ENCODE data around the gene FAM240B. TPM values are rescaled to one million over a fixed set of nuclear protein-coding genes. Genes with fewer than 3 reads are reported as not detected.

The FAM240B gene
- total RNA-seq, 2 experiments from 2014 or later: not detected

- POLR2A ChIA-PET: no interaction called here
- no peaks in the 10 kb centered on the region for H3K27me3 Mint-ChIP-seq (ENCODE audit: low read depth)
These were observed 13.0 kb upstream of the FAM240B start for GRCh38 chr9:38732885-38733284.

GRCh38 chr9:38727497-38728001, 7.6 kb upstream of the FAM240B start:
- no peak overlapping the region for H3K4me3 Mint-ChIP-seq

More at GRCh38 chr9:38732885-38733284, 13.0 kb upstream of the FAM240B start:
- Mint-ChIP-seq H3K36me3 (ENCODE audit: low read depth) (no peaks in the 10 kb centered on the region), H3K4me1 (ENCODE audit: low read depth) (no peaks in the 10 kb centered on the region), H3K9me3 (ENCODE audit: insufficient read depth) (peaks cover 2% of the 10 kb centered on the region), H3K27ac (no peak overlapping the region), H3K4me3 (no peak overlapping the region)
- DNase-seq (no peak), ATAC-seq (no peak)
- CTCF ChIA-PET: no interaction called here

GRCh38 chr9:38724754-38725153, 4.8 kb upstream of the FAM240B start:
- H3K9me3 Mint-ChIP-seq (ENCODE audit: insufficient read depth): no peaks in the 10 kb centered on the region
- ChIA-PET POLR2A (no interaction called here), CTCF (no interaction called here)

More at GRCh38 chr9:38727497-38728001, 7.6 kb upstream of the FAM240B start:
- H3K27ac Mint-ChIP-seq: no peak overlapping the region
- ATAC-seq: no peak
- no peaks in the 10 kb centered on the region for H3K36me3 Mint-ChIP-seq (ENCODE audit: low read depth)
- CTCF ChIA-PET: no interaction called here
- no peaks in the 10 kb centered on the region for H3K9me3 Mint-ChIP-seq (ENCODE audit: insufficient read depth)
- no peaks in the 10 kb centered on the region for H3K27me3 Mint-ChIP-seq (ENCODE audit: low read depth)
- H3K4me1 Mint-ChIP-seq (ENCODE audit: low read depth): no peaks in the 10 kb centered on the region
- DNase-seq: no peak
- POLR2A ChIA-PET: no interaction called here

GRCh38 chr9:38718148-38718547, 1.8 kb downstream of the FAM240B start:
- Mint-ChIP-seq H3K4me1 (ENCODE audit: low read depth) (no peaks in the 10 kb centered on the region), H3K27me3 (ENCODE audit: low read depth) (no peaks in the 10 kb centered on the region), H3K36me3 (ENCODE audit: low read depth) (no peaks in the 10 kb centered on the region), H3K9me3 (ENCODE audit: insufficient read depth) (no peaks in the 10 kb centered on the region), H3K4me3 (no peak overlapping the region), H3K27ac (no peak overlapping the region)
- ChIA-PET POLR2A (no interaction called here), CTCF (no interaction called here)
- no peak for DNase-seq
- no peak for ATAC-seq

More at GRCh38 chr9:38724754-38725153, 4.8 kb upstream of the FAM240B start:
- Mint-ChIP-seq H3K4me3 (no peak overlapping the region), H3K36me3 (ENCODE audit: low read depth) (no peaks in the 10 kb centered on the region), H3K27ac (no peak overlapping the region), H3K4me1 (ENCODE audit: low read depth) (no peaks in the 10 kb centered on the region), H3K27me3 (ENCODE audit: low read depth) (no peaks in the 10 kb centered on the region)
- no peak for DNase-seq
- no peak for ATAC-seq

GRCh38 chr9:38715684-38716083, 4.2 kb downstream of the FAM240B start:
- no peak for ATAC-seq
- Mint-ChIP-seq H3K27ac (no peak overlapping the region), H3K4me3 (no peak overlapping the region), H3K4me1 (ENCODE audit: low read depth) (no peaks in the 10 kb centered on the region), H3K27me3 (ENCODE audit: low read depth) (no peaks in the 10 kb centered on the region), H3K9me3 (ENCODE audit: insufficient read depth) (no peaks in the 10 kb centered on the region), H3K36me3 (ENCODE audit: low read depth) (no peaks in the 10 kb centered on the region)
- POLR2A ChIA-PET: no interaction called here
- CTCF ChIA-PET: no interaction called here
- DNase-seq: no peak

GRCh38 chr9:38713426-38713825, 6.5 kb downstream of the FAM240B start:
- Mint-ChIP-seq H3K36me3 (ENCODE audit: low read depth) (no peaks in the 10 kb centered on the region), H3K27me3 (ENCODE audit: low read depth) (no peaks in the 10 kb centered on the region), H3K4me3 (no peak overlapping the region), H3K4me1 (ENCODE audit: low read depth) (no peaks in the 10 kb centered on the region), H3K27ac (no peak overlapping the region), H3K9me3 (ENCODE audit: insufficient read depth) (no peaks in the 10 kb centered on the region)
- POLR2A ChIA-PET: no interaction called here
- DNase-seq (no peak), ATAC-seq (no peak)
- CTCF ChIA-PET: no interaction called here

- ChIA-PET POLR2A (no interaction called here), CTCF (interaction anchor here (1.0 kb wide), 1 partner anchor 9 kb away, joined by 3 read pairs; no protein-coding TSS in a partner anchor)
- no peaks in the 10 kb centered on the region for H3K4me1 Mint-ChIP-seq (ENCODE audit: low read depth)
- no peaks in the 10 kb centered on the region for H3K36me3 Mint-ChIP-seq (ENCODE audit: low read depth)
- DNase-seq (no peak), ATAC-seq (no peak)
- H3K9me3 Mint-ChIP-seq (ENCODE audit: insufficient read depth): no peaks in the 10 kb centered on the region
- no peak overlapping the region for H3K27ac Mint-ChIP-seq
- no peak overlapping the region for H3K4me3 Mint-ChIP-seq
- H3K27me3 Mint-ChIP-seq (ENCODE audit: low read depth): no peaks in the 10 kb centered on the region
These were observed 11.2 kb downstream of the FAM240B start for GRCh38 chr9:38708759-38709158.

- Mint-ChIP-seq H3K4me3 (no peak overlapping the region), H3K36me3 (ENCODE audit: low read depth) (no peaks in the 10 kb centered on the region), H3K27me3 (ENCODE audit: low read depth) (no peaks in the 10 kb centered on the region), H3K4me1 (ENCODE audit: low read depth) (no peaks in the 10 kb centered on the region), H3K9me3 (ENCODE audit: insufficient read depth) (no peaks in the 10 kb centered on the region), H3K27ac (no peak overlapping the region)
- DNase-seq: no peak
- POLR2A ChIA-PET: no interaction called here
- no peak for ATAC-seq
- CTCF ChIA-PET: interaction anchor here (1.0 kb wide), 1 partner anchor 8 kb away, joined by 3 read pairs; no protein-coding TSS in a partner anchor
These were observed 11.9 kb downstream of the FAM240B start for GRCh38 chr9:38707885-38708637.

GRCh38 chr9:38706493-38706892, 13.4 kb downstream of the FAM240B start:
- DNase-seq: no peak
- Mint-ChIP-seq H3K36me3 (ENCODE audit: low read depth) (no peaks in the 10 kb centered on the region), H3K4me3 (no peak overlapping the region), H3K9me3 (ENCODE audit: insufficient read depth) (no peaks in the 10 kb centered on the region), H3K4me1 (ENCODE audit: low read depth) (no peaks in the 10 kb centered on the region), H3K27me3 (ENCODE audit: low read depth) (no peaks in the 10 kb centered on the region), H3K27ac (no peak overlapping the region)
- ChIA-PET POLR2A (no interaction called here), CTCF (no interaction called here)
- ATAC-seq: no peak

- H3K4me3 Mint-ChIP-seq: no peak overlapping the region
- DNase-seq (no peak), ATAC-seq (no peak)
- H3K27ac Mint-ChIP-seq: no peak overlapping the region
- H3K9me3 Mint-ChIP-seq (ENCODE audit: insufficient read depth): no peaks in the 10 kb centered on the region
- ChIA-PET POLR2A (no interaction called here), CTCF (interaction anchor here (0.8 kb wide), 1 partner anchor 85 kb away, joined by 3 read pairs; the partner anchor contains the start of gene ANKRD18A)
- no peaks in the 10 kb centered on the region for H3K36me3 Mint-ChIP-seq (ENCODE audit: low read depth)
- no peaks in the 10 kb centered on the region for H3K4me1 Mint-ChIP-seq (ENCODE audit: low read depth)
- no peaks in the 10 kb centered on the region for H3K27me3 Mint-ChIP-seq (ENCODE audit: low read depth)
These were observed 14.0 kb downstream of the FAM240B start for GRCh38 chr9:38705917-38706316.

- no peak for DNase-seq
- Mint-ChIP-seq H3K27ac (no peak overlapping the region), H3K4me3 (no peak overlapping the region), H3K4me1 (ENCODE audit: low read depth) (no peaks in the 10 kb centered on the region), H3K27me3 (ENCODE audit: low read depth) (no peaks in the 10 kb centered on the region), H3K36me3 (ENCODE audit: low read depth) (no peaks in the 10 kb centered on the region), H3K9me3 (ENCODE audit: insufficient read depth) (no peaks in the 10 kb centered on the region)
- ChIA-PET CTCF (no interaction called here), POLR2A (no interaction called here)
- ATAC-seq: no peak
These were observed 19.2 kb downstream of the FAM240B start for GRCh38 chr9:38700695-38701094.

- no peak for ATAC-seq
- no peaks in the 10 kb centered on the region for H3K4me1 Mint-ChIP-seq (ENCODE audit: low read depth)
- H3K4me3 Mint-ChIP-seq: no peak overlapping the region
- no peak overlapping the region for H3K27ac Mint-ChIP-seq
- no peaks in the 10 kb centered on the region for H3K27me3 Mint-ChIP-seq (ENCODE audit: low read depth)
- no peak for DNase-seq
- POLR2A ChIA-PET: no interaction called here
- CTCF ChIA-PET: no interaction called here
- no peaks in the 10 kb centered on the region for H3K36me3 Mint-ChIP-seq (ENCODE audit: low read depth)
- no peaks in the 10 kb centered on the region for H3K9me3 Mint-ChIP-seq (ENCODE audit: insufficient read depth)
These were observed 20.6 kb downstream of the FAM240B start for GRCh38 chr9:38699337-38699736.
